ENCODE results near the gene UEVLD. TPM values are rescaled to one million over a fixed set of nuclear protein-coding genes. Genes with fewer than 3 reads are reported as not detected.

UEVLD gene
- total RNA-seq, 1 donor from 2014 or later, result 24.5 TPM

DNA sequence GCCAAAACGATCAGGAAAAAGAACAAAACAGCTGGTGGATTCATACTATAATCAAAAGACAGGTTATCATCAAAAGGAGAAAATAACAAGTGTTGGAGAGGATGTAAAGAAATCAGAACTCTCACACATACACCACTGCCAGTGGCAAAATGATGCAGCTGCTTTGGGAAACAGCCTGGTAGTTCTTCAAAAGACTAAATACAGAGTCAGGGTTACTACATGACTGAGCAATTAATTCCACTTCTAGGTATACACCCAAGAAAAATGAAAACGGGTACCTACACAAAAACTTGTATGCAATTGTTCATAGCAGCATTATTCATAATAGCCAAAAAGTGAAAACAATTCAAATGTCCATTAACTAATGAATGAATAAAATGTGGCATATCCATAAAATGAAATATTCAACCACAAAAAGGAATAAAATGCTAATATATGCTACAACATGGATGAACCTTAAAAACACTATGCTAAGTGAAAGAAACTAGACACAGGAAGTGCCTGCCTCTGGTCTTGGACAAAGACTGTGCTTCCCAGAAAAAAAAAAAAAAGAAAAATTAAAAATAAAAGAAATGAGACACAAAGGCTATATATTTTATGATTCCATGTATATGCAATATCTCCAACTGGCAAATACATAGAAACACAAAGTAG, 8.3 kb downstream of the UEVLD start:
- peak; percentile 2 for DNase-seq (ENCODE audit: extremely low spot score, unreplicated experiment)
- Mint-ChIP-seq H3K9me3 (ENCODE audit: unreplicated experiment) (no peaks in the 10 kb centered on the region), H3K4me3 (ENCODE audit: unreplicated experiment) (no peak overlapping the region), H3K4me1 (ENCODE audit: unreplicated experiment) (no peaks in the 10 kb centered on the region), H3K36me3 (ENCODE audit: unreplicated experiment) (peaks cover 12% of the 10 kb centered on the region), H3K27ac (ENCODE audit: unreplicated experiment) (no peak overlapping the region), H3K27me3 (ENCODE audit: unreplicated experiment) (no peaks in the 10 kb centered on the region)
- TF ChIP-seq, protein P1, sequence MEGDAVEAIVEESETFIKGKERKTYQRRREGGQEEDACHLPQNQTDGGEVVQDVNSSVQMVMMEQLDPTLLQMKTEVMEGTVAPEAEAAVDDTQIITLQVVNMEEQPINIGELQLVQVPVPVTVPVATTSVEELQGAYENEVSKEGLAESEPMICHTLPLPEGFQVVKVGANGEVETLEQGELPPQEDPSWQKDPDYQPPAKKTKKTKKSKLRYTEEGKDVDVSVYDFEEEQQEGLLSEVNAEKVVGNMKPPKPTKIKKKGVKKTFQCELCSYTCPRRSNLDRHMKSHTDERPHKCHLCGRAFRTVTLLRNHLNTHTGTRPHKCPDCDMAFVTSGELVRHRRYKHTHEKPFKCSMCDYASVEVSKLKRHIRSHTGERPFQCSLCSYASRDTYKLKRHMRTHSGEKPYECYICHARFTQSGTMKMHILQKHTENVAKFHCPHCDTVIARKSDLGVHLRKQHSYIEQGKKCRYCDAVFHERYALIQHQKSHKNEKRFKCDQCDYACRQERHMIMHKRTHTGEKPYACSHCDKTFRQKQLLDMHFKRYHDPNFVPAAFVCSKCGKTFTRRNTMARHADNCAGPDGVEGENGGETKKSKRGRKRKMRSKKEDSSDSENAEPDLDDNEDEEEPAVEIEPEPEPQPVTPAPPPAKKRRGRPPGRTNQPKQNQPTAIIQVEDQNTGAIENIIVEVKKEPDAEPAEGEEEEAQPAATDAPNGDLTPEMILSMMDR (IDR thresholded peaks at IDR 0.05), result no peak

DNA sequence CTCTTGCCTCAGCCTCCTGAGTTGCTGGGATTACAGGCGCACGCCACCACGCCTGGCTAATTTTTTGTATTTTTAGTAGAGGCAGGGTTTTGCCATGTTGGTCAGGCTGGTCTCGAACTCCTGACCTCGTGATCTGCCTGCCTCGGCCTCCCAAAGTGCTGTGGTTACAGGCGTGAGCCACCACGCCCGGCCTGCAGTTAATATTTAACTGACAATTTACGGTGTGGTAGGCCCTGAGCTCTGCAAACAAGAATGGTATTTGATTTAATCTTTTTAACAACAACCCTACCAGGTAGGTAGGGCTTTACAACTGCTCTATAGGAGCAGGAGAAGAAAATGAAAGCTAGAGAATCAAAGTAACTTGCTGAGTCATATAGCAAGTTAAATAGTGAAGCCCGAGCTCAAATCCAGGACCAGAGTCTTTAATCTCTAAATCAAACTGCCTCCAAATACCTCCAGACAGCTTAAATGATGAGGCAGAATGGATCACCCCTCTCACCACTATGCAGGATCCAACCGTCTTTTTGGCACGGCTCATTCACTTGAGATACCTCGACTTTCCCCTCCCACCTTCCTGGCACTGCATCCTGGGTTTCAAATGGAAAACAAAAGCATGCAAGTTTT, 9.4 kb downstream of the UEVLD start:
- Mint-ChIP-seq H3K36me3 (ENCODE audit: unreplicated experiment) (peaks cover 15% of the 10 kb centered on the region), H3K9me3 (ENCODE audit: unreplicated experiment) (no peaks in the 10 kb centered on the region), H3K4me3 (ENCODE audit: unreplicated experiment) (no peak overlapping the region), H3K27me3 (ENCODE audit: unreplicated experiment) (no peaks in the 10 kb centered on the region), H3K4me1 (ENCODE audit: unreplicated experiment) (no peaks in the 10 kb centered on the region), H3K27ac (ENCODE audit: unreplicated experiment) (no peak overlapping the region)
- TF ChIP-seq, protein P1 (IDR thresholded peaks at IDR 0.05), result no peak
- DNase-seq (ENCODE audit: extremely low spot score, unreplicated experiment), result peak; percentile 51

- Mint-ChIP-seq H3K27me3 (ENCODE audit: unreplicated experiment) (no peaks in the 10 kb centered on the region), H3K4me1 (ENCODE audit: unreplicated experiment) (no peaks in the 10 kb centered on the region), H3K4me3 (ENCODE audit: unreplicated experiment) (no peak overlapping the region), H3K36me3 (ENCODE audit: unreplicated experiment) (peaks cover 26% of the 10 kb centered on the region), H3K27ac (ENCODE audit: unreplicated experiment) (no peak overlapping the region), H3K9me3 (ENCODE audit: unreplicated experiment) (no peaks in the 10 kb centered on the region)
- DNase-seq (ENCODE audit: extremely low spot score, unreplicated experiment), result no peak
- TF ChIP-seq, protein P1 (IDR thresholded peaks at IDR 0.05), result no peak
Measured at GRCh38 chr11:18575361-18575760, 13.2 kb downstream of the UEVLD start.

DNA sequence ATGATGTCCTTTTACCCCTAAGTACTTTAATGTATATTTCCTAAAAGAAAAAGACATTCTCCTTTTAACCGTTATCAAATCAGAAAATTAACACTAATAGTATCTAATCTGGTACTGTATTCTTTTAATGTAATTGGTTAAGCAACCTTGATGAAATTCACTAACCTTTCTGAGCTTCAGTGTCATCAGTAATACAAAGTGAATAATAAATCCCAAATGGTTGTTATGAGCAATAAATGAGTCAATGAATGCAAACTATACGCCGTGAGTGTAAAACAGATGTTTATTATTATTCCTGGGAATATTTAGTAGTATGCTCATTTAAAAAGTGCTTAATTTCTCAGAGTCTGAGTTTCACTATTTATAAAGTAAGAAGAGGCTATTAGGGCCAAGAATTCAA, 21.5 kb downstream of the UEVLD start:
- DNase-seq (ENCODE audit: extremely low spot score, unreplicated experiment), result no peak

DNA sequence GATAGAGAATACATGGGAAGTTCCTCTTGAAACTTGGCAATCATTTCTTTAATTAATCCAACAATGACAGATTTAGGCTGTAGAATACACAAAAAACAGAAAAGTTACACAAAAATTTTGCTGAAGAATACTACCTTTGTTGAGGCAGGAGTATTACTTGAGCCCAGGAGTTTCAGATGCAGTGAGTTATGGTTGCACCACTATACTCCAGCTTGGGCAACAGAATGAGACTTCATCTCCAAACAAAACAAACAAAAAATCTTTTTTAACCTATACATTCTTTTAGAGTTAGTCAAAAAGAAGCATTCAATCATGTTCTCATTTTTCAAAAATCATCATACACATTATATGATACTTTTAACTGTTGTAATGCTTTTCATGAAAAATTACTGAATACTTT, 22.1 kb downstream of the UEVLD start:
- H3K27me3 Mint-ChIP-seq (ENCODE audit: unreplicated experiment), result no peaks in the 10 kb centered on the region
- no peak overlapping the region for H3K4me3 Mint-ChIP-seq (ENCODE audit: unreplicated experiment)
- H3K9me3 Mint-ChIP-seq (ENCODE audit: unreplicated experiment), result no peaks in the 10 kb centered on the region
- no peak overlapping the region for H3K27ac Mint-ChIP-seq (ENCODE audit: unreplicated experiment)
- TF ChIP-seq, protein P1 (IDR thresholded peaks at IDR 0.05), result no peak
- no peak for DNase-seq (ENCODE audit: extremely low spot score, unreplicated experiment)
- peaks cover 18% of the 10 kb centered on the region for H3K4me1 Mint-ChIP-seq (ENCODE audit: unreplicated experiment)
- peaks cover 14% of the 10 kb centered on the region for H3K36me3 Mint-ChIP-seq (ENCODE audit: unreplicated experiment)

More for the DNA sequence above, 21.5 kb downstream of the UEVLD start:
- Mint-ChIP-seq H3K27me3 (ENCODE audit: unreplicated experiment) (no peaks in the 10 kb centered on the region), H3K27ac (ENCODE audit: unreplicated experiment) (no peak overlapping the region), H3K9me3 (ENCODE audit: unreplicated experiment) (no peaks in the 10 kb centered on the region), H3K36me3 (ENCODE audit: unreplicated experiment) (peaks cover 16% of the 10 kb centered on the region), H3K4me3 (ENCODE audit: unreplicated experiment) (no peak overlapping the region), H3K4me1 (ENCODE audit: unreplicated experiment) (peaks cover 18% of the 10 kb centered on the region)
- TF ChIP-seq, protein P1 (IDR thresholded peaks at IDR 0.05), result no peak
